Neural crest cell (in vitro differentiated cells): ENCODE results near the gene H2AZ2. TPM values are rescaled to one million over a fixed set of nuclear protein-coding genes. Genes with fewer than 3 reads are reported as not detected.
"Not testable (repeated sequence)": the region's sequence is repeated elsewhere in the genome, so short reads cannot be mapped to it uniquely, and the experiment has no call there.

ENCODE experiments used
- DNase-seq: peaks from one replicate; pipeline ENCODE4 v3.0.0; 2021; ENCODE audit warnings: low read depth, mixed read lengths, low spot score
- H3K27ac Mint-ChIP-seq: one replicate; pipeline ENCODE4 v1.8.0; 2021; ENCODE audit warnings: mild to moderate bottlenecking, mixed read lengths; ENCODE audit not compliant: unreplicated experiment
- H3K27me3 Mint-ChIP-seq: 2 replicates; pipeline ENCODE4 v1.8.0; 2021; ENCODE audit warnings: low read depth, mild to moderate bottlenecking, mixed read lengths
- H3K36me3 Mint-ChIP-seq: 2 replicates; pipeline ENCODE4 v1.8.0; 2021; ENCODE audit warnings: low read depth, mild to moderate bottlenecking, mixed read lengths
- H3K4me1 Mint-ChIP-seq: 2 replicates; pipeline ENCODE4 v1.8.0; 2021; ENCODE audit warnings: mixed read lengths
- H3K4me3 Mint-ChIP-seq: one replicate; pipeline ENCODE4 v1.8.0; 2021; ENCODE audit warnings: mild to moderate bottlenecking, mixed read lengths
- H3K9me3 Mint-ChIP-seq: 2 replicates; pipeline ENCODE4 v1.8.0; 2021; ENCODE audit warnings: mixed read lengths
- total RNA-seq: library from RNA; stranded (reverse); gene quantifications from 2 replicates; pipeline ENCODE4 v1.2.1, GENCODE V29; 2021
- TF ChIP-seq, protein P1 (sequence below): fragments of 200-600 bp; sonication (generic); conservative IDR thresholded peaks from 2 replicates; pipeline ENCODE4 v1.5.0; 2021; ENCODE audit warnings: antibody characterized with exemption, mild to moderate bottlenecking

Gene H2AZ2
- total RNA-seq, 1 donor from 2014 or later, result 351 TPM

DNA sequence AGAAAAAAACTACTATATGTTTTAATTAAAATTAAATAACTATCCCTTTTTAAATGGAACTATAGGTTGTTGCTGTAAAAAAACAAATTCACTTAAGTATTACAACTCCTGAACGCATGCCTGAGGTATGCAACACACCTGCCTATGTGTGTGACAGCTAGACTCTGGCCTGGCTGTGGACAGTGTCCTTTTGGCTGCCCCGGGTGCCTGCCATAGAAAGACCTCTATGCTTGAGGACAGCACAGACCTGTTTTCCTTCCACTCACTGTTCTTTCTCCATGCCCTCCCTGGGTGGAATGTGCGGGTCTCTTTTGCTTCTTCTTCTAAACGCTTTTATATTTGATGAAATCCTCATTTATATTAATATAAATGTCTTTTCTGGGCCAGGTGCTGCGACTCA lies 57.9 kb downstream of the H2AZ2 start:
- H3K4me1 Mint-ChIP-seq, result no peaks in the 10 kb centered on the region
- H3K36me3 Mint-ChIP-seq, result no peaks in the 10 kb centered on the region
- TF ChIP-seq, protein P1, sequence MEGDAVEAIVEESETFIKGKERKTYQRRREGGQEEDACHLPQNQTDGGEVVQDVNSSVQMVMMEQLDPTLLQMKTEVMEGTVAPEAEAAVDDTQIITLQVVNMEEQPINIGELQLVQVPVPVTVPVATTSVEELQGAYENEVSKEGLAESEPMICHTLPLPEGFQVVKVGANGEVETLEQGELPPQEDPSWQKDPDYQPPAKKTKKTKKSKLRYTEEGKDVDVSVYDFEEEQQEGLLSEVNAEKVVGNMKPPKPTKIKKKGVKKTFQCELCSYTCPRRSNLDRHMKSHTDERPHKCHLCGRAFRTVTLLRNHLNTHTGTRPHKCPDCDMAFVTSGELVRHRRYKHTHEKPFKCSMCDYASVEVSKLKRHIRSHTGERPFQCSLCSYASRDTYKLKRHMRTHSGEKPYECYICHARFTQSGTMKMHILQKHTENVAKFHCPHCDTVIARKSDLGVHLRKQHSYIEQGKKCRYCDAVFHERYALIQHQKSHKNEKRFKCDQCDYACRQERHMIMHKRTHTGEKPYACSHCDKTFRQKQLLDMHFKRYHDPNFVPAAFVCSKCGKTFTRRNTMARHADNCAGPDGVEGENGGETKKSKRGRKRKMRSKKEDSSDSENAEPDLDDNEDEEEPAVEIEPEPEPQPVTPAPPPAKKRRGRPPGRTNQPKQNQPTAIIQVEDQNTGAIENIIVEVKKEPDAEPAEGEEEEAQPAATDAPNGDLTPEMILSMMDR, result no peak

DNA sequence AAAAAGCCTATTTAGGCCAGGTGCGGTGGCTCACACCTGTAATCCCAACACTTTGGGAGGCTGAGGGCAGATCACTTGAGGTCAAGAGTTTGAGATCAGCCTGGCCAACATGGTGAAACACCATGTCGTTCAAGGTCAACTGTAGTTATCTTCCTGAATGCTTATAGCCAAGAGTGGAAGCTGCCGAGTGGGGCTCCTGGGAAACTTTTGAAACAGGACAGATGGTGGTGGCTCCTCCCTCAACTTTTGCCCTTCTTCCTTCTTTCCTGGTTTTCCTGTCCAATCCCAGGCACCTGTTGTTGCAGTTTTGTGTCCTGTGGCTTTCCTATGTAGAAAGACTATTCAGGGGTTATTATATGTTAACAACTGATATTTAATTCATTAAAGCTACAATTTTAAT lies 60.1 kb downstream of the H2AZ2 start:
- Mint-ChIP-seq H3K4me3 (no peak overlapping the region), H3K36me3 (no peaks in the 10 kb centered on the region), H3K9me3 (peaks cover 4% of the 10 kb centered on the region), H3K27ac (no peak overlapping the region), H3K4me1 (no peaks in the 10 kb centered on the region), H3K27me3 (no peaks in the 10 kb centered on the region)
- DNase-seq, result no peak
- TF ChIP-seq, protein P1, result no peak

More for the DNA sequence above, 57.9 kb downstream of the H2AZ2 start:
- no peak for DNase-seq
- H3K27me3 Mint-ChIP-seq, result no peaks in the 10 kb centered on the region
- no peaks in the 10 kb centered on the region for H3K9me3 Mint-ChIP-seq
- H3K4me3 Mint-ChIP-seq, result no peak overlapping the region
- no peak overlapping the region for H3K27ac Mint-ChIP-seq

DNA sequence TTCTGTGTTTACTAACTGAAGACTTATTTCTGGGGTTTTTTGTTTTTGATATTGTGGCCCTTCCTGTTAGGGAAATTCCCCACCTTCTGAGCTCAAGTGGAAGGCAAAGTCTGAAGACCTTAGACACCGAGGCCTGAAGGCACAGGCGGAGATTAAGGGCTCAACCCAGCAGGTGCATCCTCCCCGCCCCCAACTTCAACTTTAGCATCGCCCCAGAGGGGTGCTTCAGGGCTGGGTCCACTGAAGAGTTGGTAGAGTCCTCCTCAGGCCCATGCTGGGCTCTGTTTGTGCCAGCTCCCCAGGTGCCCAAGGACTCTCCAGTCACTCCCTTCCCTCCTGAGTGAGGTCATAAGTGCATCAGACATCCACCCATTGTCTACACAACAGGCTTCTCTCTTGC lies 60.8 kb downstream of the H2AZ2 start:
- no peak for DNase-seq
- no peak overlapping the region for H3K4me3 Mint-ChIP-seq
- no peaks in the 10 kb centered on the region for H3K36me3 Mint-ChIP-seq
- H3K27ac Mint-ChIP-seq, result no peak overlapping the region
- no peaks in the 10 kb centered on the region for H3K27me3 Mint-ChIP-seq
- TF ChIP-seq, protein P1, result no peak
- peaks cover 4% of the 10 kb centered on the region for H3K9me3 Mint-ChIP-seq
- H3K4me1 Mint-ChIP-seq, result no peaks in the 10 kb centered on the region

DNA sequence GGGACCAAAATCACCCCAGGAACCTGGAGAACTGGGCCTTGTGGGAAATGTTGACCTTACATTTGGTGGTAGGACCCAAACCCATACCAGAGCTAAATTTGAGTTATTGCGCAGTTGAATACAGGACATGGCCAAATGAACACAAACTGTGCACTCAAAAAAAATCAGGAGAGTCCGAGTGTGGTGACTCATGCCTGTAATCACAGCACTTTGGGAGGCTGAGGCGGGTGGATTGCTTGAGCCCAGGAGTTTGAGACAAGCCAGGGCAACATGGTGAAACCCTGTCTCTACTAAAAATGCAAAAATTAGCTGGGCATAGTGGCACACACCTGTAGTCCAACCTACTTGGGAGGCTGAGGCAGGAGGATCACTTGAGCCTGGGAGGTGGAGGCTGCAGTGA lies 62.7 kb downstream of the H2AZ2 start:
- not testable (repeated sequence) for H3K4me3 Mint-ChIP-seq, H3K9me3 Mint-ChIP-seq

DNA sequence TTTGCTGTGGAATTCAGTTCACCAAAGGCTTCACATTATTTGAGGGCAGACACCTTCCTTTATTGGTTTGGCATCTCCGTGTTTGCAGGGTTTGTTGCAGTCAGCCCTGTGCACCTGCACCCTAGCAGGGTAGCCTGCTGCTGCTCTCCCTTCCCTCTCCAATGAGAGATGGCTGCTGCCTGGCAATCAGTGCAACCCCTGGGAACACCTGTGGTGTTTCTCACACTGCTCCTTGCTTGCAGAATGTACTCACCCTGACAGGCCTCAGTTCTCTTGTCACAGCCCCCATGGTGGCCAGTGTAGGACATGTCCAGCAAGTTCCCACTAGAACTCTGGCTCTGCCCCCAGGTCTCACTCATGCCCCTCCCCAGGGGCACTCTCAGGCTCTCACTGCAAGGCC lies 63.5 kb downstream of the H2AZ2 start:
- DNase-seq, result no peak
- H3K4me3 Mint-ChIP-seq, result no peak overlapping the region
- H3K27me3 Mint-ChIP-seq, result no peaks in the 10 kb centered on the region
- TF ChIP-seq, protein P1, result no peak
- no peaks in the 10 kb centered on the region for H3K36me3 Mint-ChIP-seq
- no peak overlapping the region for H3K27ac Mint-ChIP-seq
- H3K9me3 Mint-ChIP-seq, result peaks cover 4% of the 10 kb centered on the region
- H3K4me1 Mint-ChIP-seq, result no peaks in the 10 kb centered on the region

More for the DNA sequence above, 62.7 kb downstream of the H2AZ2 start:
- H3K4me1 Mint-ChIP-seq, H3K27ac Mint-ChIP-seq, H3K36me3 Mint-ChIP-seq, DNase-seq, H3K27me3 Mint-ChIP-seq: not testable (repeated sequence)

DNA sequence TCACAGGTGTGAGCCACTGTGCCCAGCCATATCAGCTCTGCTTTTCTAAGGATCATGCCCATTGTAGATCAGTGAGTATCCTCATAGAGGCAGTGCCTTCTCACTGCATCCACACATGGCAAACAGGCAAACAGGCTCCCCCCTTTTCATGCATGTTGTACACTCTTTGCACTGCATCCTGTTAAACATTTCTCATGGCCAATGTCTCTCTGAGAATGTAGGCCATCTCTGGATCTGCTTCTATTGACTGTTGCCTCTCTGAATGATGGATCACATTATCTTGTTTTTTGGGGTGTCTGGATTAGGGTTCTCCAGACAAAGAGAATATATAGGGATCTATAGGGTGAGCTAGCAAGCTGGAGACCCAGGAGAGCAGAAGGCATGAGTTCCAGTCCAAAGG lies 64.5 kb downstream of the H2AZ2 start:
- no peak for DNase-seq
- peaks cover 4% of the 10 kb centered on the region for H3K9me3 Mint-ChIP-seq
- no peaks in the 10 kb centered on the region for H3K4me1 Mint-ChIP-seq
- no peak overlapping the region for H3K27ac Mint-ChIP-seq
- TF ChIP-seq, protein P1, result no peak
- no peaks in the 10 kb centered on the region for H3K27me3 Mint-ChIP-seq
- H3K36me3 Mint-ChIP-seq, result no peaks in the 10 kb centered on the region
- no peak overlapping the region for H3K4me3 Mint-ChIP-seq
